Measurements from ENCODE around the gene PRMT7. TPM values are rescaled to one million over a fixed set of nuclear protein-coding genes. Genes with fewer than 3 reads are reported as not detected.

PRMT7 gene
- total RNA-seq, 1 donor from 2014 or later: 67.3 TPM

- no peak for DNase-seq
These were observed 53.1 kb downstream of the PRMT7 start for GRCh38 chr16:68363658-68364521.

GRCh38 chr16:68364561-68364998 lies 53.8 kb downstream of the PRMT7 start:
- DNase-seq: no peak

GRCh38 chr16:68365167-68365817 lies 54.5 kb downstream of the PRMT7 start:
- DNase-seq: no peak

GRCh38 chr16:68366062-68366461 lies 55.2 kb downstream of the PRMT7 start:
- no peak for DNase-seq

GRCh38 chr16:68367030-68367429 lies 56.2 kb downstream of the PRMT7 start:
- DNase-seq: peak; percentile 49

GRCh38 chr16:68367440-68367839 lies 56.6 kb downstream of the PRMT7 start:
- DNase-seq: no peak

GRCh38 chr16:68367891-68368290 lies 57.1 kb downstream of the PRMT7 start:
- DNase-seq: no peak

- no peak for DNase-seq
These were observed 57.6 kb downstream of the PRMT7 start for GRCh38 chr16:68368301-68368888.

GRCh38 chr16:68369168-68369567 lies 58.3 kb downstream of the PRMT7 start:
- DNase-seq: no peak

GRCh38 chr16:68369697-68370580 lies 59.1 kb downstream of the PRMT7 start:
- no peak for DNase-seq

- no peak for DNase-seq
These were observed 59.9 kb downstream of the PRMT7 start for GRCh38 chr16:68370581-68371275.

- no peak for DNase-seq
These were observed 60.4 kb downstream of the PRMT7 start for GRCh38 chr16:68371276-68371651.

- DNase-seq: no peak
These were observed 61.0 kb downstream of the PRMT7 start for GRCh38 chr16:68371706-68372380.

GRCh38 chr16:68372381-68372720 lies 61.5 kb downstream of the PRMT7 start:
- DNase-seq: no peak

- DNase-seq: no peak
These were observed 62.0 kb downstream of the PRMT7 start for GRCh38 chr16:68372806-68373205.

- DNase-seq: no peak
These were observed 62.9 kb downstream of the PRMT7 start for GRCh38 chr16:68373528-68374245.

GRCh38 chr16:68374246-68374805 lies 63.5 kb downstream of the PRMT7 start:
- DNase-seq: no peak

GRCh38 chr16:68374961-68375660 lies 64.3 kb downstream of the PRMT7 start:
- no peak for DNase-seq

GRCh38 chr16:68375801-68376536 lies 65.2 kb downstream of the PRMT7 start:
- DNase-seq: no peak

All from tongue (tissue), 2 donors.